Liver (tissue), 9 donors: ENCODE results near the gene RBM20. TPM values are rescaled to one million over a fixed set of nuclear protein-coding genes. Genes with fewer than 3 reads are reported as not detected.

ENCODE experiments used
- DNase-seq: peaks from one replicate; pipeline ENCODE4 v3.0.0-alpha.2; 2017; ENCODE audit warnings: low spot score
- H3K27ac ChIP-seq, 2 donors: one replicate each; pipeline ENCODE4 v1.7.0; 2013; ENCODE audit warnings: inconsistent platforms in 2 of 2, low read length in 2 of 2, control low read depth in 1 of 2, low read depth in 1 of 2, mild to moderate bottlenecking in 1 of 2
- H3K27me3 ChIP-seq, 4 donors: one replicate each; pipeline versions ENCODE4 v1.6.1 to v1.7.0; 2013; ENCODE audit warnings: low read length in 3 of 4, inconsistent platforms in 1 of 4, mild to moderate bottlenecking in 1 of 4, moderate library complexity in 1 of 4; ENCODE audit not compliant: control insufficient read depth in 4 of 4, insufficient read depth in 4 of 4
- H3K36me3 ChIP-seq, 4 donors: one replicate each; pipeline versions ENCODE4 v1.6.1 to v1.7.0; 2013; ENCODE audit warnings: low read length in 3 of 4, mild to moderate bottlenecking in 3 of 4, low read depth in 1 of 4, moderate library complexity in 1 of 4; ENCODE audit not compliant: control insufficient read depth in 4 of 4, insufficient read depth in 3 of 4
- H3K4me1 ChIP-seq, 4 donors: one replicate each; pipeline versions ENCODE4 v1.6.1 to v1.7.0; 2013; ENCODE audit warnings: low read length in 3 of 4, mild to moderate bottlenecking in 3 of 4, moderate library complexity in 1 of 4; ENCODE audit not compliant: control insufficient read depth in 4 of 4, insufficient read depth in 4 of 4
- H3K4me3 ChIP-seq, 3 donors: one replicate each; pipeline versions ENCODE4 v1.6.1 to v1.7.0; 2013; ENCODE audit warnings: low read length in 3 of 3, control low read depth in 1 of 3, low read depth in 1 of 3, mild to moderate bottlenecking in 1 of 3
- H3K9ac ChIP-seq, 2 donors: one replicate each; pipeline ENCODE4 v1.7.0; 2013; ENCODE audit warnings: low read length in 2 of 2, mild to moderate bottlenecking in 2 of 2, moderate library complexity in 2 of 2, control low read depth in 1 of 2, low read depth in 1 of 2
- H3K9me3 ChIP-seq, 4 donors: one replicate each; pipeline versions ENCODE4 v1.6.1 to v1.7.0; 2013; ENCODE audit warnings: low read length in 3 of 4; ENCODE audit not compliant: control insufficient read depth in 4 of 4
- FOXA1 ChIP-seq: IDR thresholded peaks from 2 replicates; pipeline ENCODE4 v1.6.1; 2016; ENCODE audit warnings: antibody characterized with exemption
- HNF4G ChIP-seq: IDR thresholded peaks from 2 replicates; pipeline ENCODE4 v1.6.1; 2016; ENCODE audit warnings: antibody characterized with exemption
- REST ChIP-seq: IDR thresholded peaks from 2 replicates; pipeline ENCODE4 v1.6.1; 2016; ENCODE audit warnings: antibody characterized with exemption, mild to moderate bottlenecking
- SP1 ChIP-seq: IDR thresholded peaks from 2 replicates; pipeline ENCODE4 v1.6.1; 2018; ENCODE audit warnings: antibody characterized with exemption, mild to moderate bottlenecking
- TAF1 ChIP-seq: conservative IDR thresholded peaks from 2 replicates; pipeline ENCODE4 v1.6.1; 2016; ENCODE audit warnings: antibody characterized with exemption, mild to moderate bottlenecking
- YY1 ChIP-seq: IDR thresholded peaks from 2 replicates; pipeline ENCODE4 v1.6.1; 2016; ENCODE audit warnings: antibody characterized with exemption, mild to moderate bottlenecking
- ZBTB33 ChIP-seq: IDR thresholded peaks from 2 replicates; pipeline ENCODE4 v1.6.1; 2016; ENCODE audit warnings: antibody characterized with exemption
- WGBS: extraction: QIAGEN DNeasy Blood & Tissue Kit; methylation state at CpG from one replicate; pipeline ENCODE4 v1.1.7; 2013; 5-methylcytosine and 5-hydroxymethylcytosine counted together
- polyA plus RNA-seq, 2 donors: library from polyadenylated mRNA; stranded (reverse) in 1 of 2; unstranded in 1 of 2; fragments of 200-250 nt in 1 of 2; fragments of >200 nt in 1 of 2; fragmentation: Nextera tagmentation in 1 of 2; extraction: Ambion mirVana in 1 of 2; gene quantifications; one replicate each; pipeline versions ENCODE4 v1.2.1 to v1.2.3, GENCODE V29; 2013 to 2015
- total RNA-seq, 2 donors: library from RNA; depleted of rRNA; stranded (reverse); fragments of >200 nt; gene quantifications; one replicate each; pipeline ENCODE4 v1.2.3, GENCODE V29; 2014
- donor health status: healthy.
- donor health status: healthy.
- donor health status: healthy.
- donor health status: healthy.
- donor health status: healthy.

RBM20 gene
- total and polyA plus RNA-seq, 4 donors = 0.03 to 0.08 (median 0.05) TPM; not detected in 1

- TF ChIP-seq SP1 (no peak), FOXA1 (no peak), YY1 (no peak), REST (no peak), HNF4G (no peak), TAF1 (no peak), ZBTB33 (no peak)
- no peak overlapping the region for H3K27ac ChIP-seq
- H3K27me3 ChIP-seq = no peaks in the 10 kb centered on the region
- no peak for DNase-seq
- no peak overlapping the region for H3K4me3 ChIP-seq
- 95% methylated on average over 9 of the region's 9 CpGs for WGBS
- H3K9me3 ChIP-seq = no peaks in the 10 kb centered on the region
- H3K4me1 ChIP-seq = peaks cover 0 to 20% (median 14%) of the 10 kb centered on the region in 4 donors
- H3K36me3 ChIP-seq = no peaks in the 10 kb centered on the region
- no peak overlapping the region for H3K9ac ChIP-seq
Observed at GRCh38 chr10:110721406-110722038, 77.4 kb downstream of the RBM20 start.

GRCh38 chr10:110723224-110723891 is 79.2 kb downstream of the RBM20 start:
- Histone ChIP-seq H3K4me3 (no peak overlapping the region), H3K9ac (no peak overlapping the region), H3K36me3 (no peaks in the 10 kb centered on the region), H3K27ac (no peak overlapping the region), H3K27me3 (no peaks in the 10 kb centered on the region), H3K4me1 (peaks cover 0 to 20% (median 14%) of the 10 kb centered on the region in 4 donors), H3K9me3 (no peaks in the 10 kb centered on the region)
- DNase-seq = no peak
- WGBS = 89% methylated on average over 4 of the region's 4 CpGs
- no peak for TF ChIP-seq YY1
- no peak for TF ChIP-seq REST
